Measurements from ENCODE around the gene DUS4L.

DNA sequence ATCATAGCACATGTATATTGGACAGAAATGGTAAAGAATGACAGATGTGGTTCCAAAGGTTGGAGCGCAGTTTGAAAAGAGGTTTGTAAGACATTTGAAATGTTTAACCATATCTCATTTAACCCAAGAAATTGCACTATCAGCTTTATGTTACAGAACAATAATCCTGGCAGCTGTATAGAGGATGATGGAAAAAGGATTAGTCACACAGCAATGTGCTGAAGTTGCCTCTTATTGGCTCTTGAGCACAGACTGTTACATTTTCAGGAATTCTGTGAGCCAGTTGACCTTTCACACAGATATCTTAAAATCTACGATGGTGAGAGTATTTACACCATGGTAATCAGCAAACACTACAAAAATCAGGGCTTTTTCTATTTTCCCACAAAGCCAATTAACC lies 3.9 kb upstream of the DUS4L start:
- TF ChIP-seq CTCF (conservative IDR thresholded peaks at IDR 0.05 in 1 of 2, IDR thresholded peaks at IDR 0.05 in 1 of 2; ENCODE audit: extremely low read depth in 1 of 2, insufficient read depth in 1 of 2, low read depth in 1 of 2, low read length in 2 of 2) (no peak), EZH2 (IDR thresholded peaks at IDR 0.05; ENCODE audit: borderline replicate concordance, low read length) (no peak)

Measured in mammary epithelial cell (primary cell).